ENCODE results near the gene BMP5.

The BMP5 gene

DNA sequence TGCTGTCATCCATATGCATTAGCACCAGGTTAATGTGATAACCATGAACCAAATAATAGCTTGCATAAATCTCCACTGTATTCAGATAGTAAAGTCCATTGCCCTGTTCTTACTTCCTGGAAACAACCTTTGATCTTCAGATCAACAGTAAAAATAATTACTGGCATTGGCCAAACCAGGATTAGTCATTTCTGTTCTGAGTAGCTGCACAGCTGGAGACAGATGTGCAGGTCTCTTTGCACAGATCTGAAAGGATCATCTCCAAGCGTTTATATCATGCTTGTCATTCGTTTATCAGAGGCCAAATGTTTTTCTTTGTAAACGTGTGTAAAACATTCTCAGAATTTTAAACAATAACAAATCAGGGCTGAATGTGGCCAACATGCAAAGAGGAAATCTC lies 162.0 kb downstream of the BMP5 start:
- DNase-seq (ENCODE audit: low read depth in 3 of 3), result no peak

DNA sequence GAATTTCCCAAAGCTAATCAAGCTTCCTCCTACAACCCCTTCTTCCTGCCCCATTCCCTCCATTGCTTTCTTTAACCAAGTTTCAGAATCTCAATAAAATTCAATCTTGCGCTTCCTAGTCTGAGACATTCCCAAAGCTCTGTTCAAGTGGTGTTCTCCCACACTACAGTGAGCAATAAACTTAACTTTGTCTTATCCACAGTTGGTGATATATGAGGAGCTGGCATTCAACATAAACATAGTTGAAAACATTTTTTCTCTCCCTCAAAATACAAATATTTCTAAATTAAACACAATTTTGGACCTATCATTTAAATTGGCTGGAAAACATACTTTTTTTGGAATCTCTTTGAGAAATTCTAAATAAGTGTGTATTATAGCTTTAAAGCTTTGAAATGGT lies 166.7 kb downstream of the BMP5 start:
- no peak for DNase-seq (ENCODE audit: low read depth in 3 of 3)

DNA sequence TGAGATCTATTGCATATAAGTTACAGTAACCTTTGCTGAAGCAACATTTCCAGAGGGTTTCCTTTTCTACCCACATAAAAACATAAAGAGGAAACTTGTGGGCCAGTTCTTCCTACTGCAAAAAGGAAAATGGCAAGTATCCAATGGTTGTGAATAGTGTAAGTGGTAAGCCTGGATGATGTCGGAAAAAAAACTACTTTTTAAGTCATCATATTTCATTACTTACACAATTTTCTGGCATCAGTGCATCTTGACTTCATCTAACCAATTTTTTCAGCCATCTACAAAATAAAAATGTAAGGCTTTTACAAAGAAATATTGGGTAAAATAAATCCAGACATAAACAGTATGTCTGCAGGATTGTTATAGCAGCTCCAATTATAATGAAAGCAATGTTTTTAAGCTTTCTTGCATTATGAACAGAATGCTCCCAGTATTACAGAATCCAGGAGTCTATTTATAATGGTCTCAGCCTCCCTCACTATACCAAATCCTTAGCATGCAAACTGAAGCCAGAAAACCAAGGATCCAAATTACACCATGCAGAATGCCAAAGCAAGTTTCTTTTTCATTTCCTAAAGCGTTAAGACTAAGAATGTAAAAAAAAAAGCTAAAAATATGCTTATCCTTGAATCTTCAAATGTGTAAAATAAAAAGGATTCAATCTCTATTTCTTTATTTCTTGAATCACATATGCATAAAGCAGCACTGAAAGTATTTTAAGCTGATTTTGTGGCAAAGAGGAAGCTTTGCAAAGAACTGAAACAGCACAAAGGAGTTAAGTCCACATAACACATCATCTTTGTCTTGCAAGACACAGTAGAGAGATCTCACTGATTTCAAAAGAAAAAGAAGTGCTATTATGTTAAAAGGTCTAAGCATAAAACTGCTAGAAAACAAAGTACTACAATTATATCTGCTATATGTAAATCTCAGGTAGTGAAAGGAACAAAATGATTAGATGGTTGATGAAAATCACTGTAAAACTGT lies 169.6 kb downstream of the BMP5 start:
- no peak for DNase-seq (ENCODE audit: low read depth in 3 of 3)

DNA sequence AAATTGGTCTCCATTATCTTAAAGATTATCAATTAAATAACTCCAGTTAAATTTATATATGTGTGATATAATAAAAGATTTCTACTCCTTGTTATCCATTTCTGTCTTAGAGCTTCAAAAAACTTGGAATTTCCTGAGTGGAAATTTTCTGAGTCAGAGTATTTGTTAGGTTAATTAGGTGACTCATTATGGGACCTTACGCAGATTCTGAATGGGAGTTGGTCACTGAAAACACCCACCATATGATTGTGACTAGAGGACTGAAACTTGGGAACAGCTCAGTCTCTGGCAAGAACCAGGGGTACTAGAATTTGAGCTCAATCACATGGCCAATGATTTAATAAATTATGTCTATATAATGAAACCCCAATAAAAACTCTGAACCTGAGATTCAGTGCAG lies 171.0 kb downstream of the BMP5 start:
- DNase-seq (ENCODE audit: low read depth in 3 of 3), result no peak
